Measurements from ENCODE around the gene OCEL1. TPM values are rescaled to one million over a fixed set of nuclear protein-coding genes. Genes with fewer than 3 reads are reported as not detected.
A peak's percentile ranks its signal among the peaks of the same experiment; 100 is the strongest.

The OCEL1 gene
- polyA plus RNA-seq, 1 donor from 2014 or later: 1.9 TPM

DNA sequence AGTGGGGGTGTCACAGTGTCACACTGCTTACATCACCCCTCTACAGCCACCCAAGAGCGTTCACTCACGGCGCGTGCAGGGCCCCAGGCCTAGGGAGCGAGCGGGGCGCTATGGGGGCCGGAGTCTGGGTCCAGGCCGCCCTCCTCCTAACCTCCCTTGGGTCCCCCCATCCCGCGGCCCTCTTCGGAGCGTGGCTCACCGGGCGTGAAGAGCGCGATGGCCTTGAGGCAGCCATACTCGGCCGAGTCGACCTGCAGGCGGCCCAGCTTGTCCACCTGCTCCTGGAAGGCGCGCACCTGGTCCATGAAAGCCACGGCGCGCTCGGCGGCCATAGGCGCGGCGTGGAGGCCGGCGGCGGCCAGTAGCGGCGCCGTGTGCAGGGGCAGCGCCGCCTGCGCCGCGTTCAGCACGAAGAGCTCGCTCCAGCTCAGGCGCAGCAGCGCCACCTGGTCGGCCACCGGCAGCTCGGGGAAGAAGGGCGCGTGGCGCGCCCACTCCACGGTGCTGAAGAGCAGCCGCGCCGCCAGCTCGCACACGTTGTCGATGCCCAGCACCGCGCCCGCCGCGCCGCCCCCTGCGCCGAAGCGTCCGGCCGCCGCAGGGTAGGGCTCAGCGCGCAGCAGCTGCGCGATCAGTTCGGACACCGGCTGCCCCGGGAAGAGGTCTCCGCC is 9.4 kb downstream of the OCEL1 start:
- Histone ChIP-seq H3F3A (ENCODE audit: insufficient read depth, low read length, poor library complexity, severe bottlenecking) (no peaks in the 10 kb centered on the region), H3K27me3 (ENCODE audit: insufficient read depth, low read depth, low read length) (no peaks in the 10 kb centered on the region), H2AFZ (ENCODE audit: low read depth, low read length) (no peak overlapping the region), H3K36me3 (ENCODE audit: insufficient read depth, low read length) (no peaks in the 10 kb centered on the region), H3K79me2 (replicated peaks; ENCODE audit: insufficient read depth, low read length) (peaks cover 3% of the 10 kb centered on the region), H3K9ac (ENCODE audit: low read length) (peak overlapping the region; percentile 65), H4K20me1 (ENCODE audit: insufficient read depth) (no peaks in the 10 kb centered on the region), H3K27ac (ENCODE audit: low read length) (peak overlapping the region; percentile 45), H3K4me3 (ENCODE audit: low read length) (peak overlapping the region; percentile 68), H3K4me2 (ENCODE audit: low read length) (peak overlapping the region; percentile 39), H3K9me3 (ENCODE audit: low read length) (no peaks in the 10 kb centered on the region), H3K9me2 (ENCODE audit: insufficient read depth, low read length) (no peaks in the 10 kb centered on the region)
- TF ChIP-seq POLR2AphosphoS5 (IDR thresholded peaks at IDR 0.05) (no peak), SMC3 (conservative IDR thresholded peaks at IDR 0.05; ENCODE audit: poor library complexity) (peak; percentile 68), RAD21 (conservative IDR thresholded peaks at IDR 0.05) (peak; percentile 66), EZH2 (IDR thresholded peaks at IDR 0.05; ENCODE audit: borderline replicate concordance, insufficient read depth, low read length, poor library complexity, severe bottlenecking) (no peak), TAF1 (IDR thresholded peaks at IDR 0.05; ENCODE audit: low read depth) (no peak), MXI1 (conservative IDR thresholded peaks at IDR 0.05; ENCODE audit: poor library complexity, severe bottlenecking) (peak; percentile 90), EP300 (conservative IDR thresholded peaks at IDR 0.05; ENCODE audit: poor library complexity, severe bottlenecking) (peak; percentile 11)
- TF ChIP-seq, protein P1, sequence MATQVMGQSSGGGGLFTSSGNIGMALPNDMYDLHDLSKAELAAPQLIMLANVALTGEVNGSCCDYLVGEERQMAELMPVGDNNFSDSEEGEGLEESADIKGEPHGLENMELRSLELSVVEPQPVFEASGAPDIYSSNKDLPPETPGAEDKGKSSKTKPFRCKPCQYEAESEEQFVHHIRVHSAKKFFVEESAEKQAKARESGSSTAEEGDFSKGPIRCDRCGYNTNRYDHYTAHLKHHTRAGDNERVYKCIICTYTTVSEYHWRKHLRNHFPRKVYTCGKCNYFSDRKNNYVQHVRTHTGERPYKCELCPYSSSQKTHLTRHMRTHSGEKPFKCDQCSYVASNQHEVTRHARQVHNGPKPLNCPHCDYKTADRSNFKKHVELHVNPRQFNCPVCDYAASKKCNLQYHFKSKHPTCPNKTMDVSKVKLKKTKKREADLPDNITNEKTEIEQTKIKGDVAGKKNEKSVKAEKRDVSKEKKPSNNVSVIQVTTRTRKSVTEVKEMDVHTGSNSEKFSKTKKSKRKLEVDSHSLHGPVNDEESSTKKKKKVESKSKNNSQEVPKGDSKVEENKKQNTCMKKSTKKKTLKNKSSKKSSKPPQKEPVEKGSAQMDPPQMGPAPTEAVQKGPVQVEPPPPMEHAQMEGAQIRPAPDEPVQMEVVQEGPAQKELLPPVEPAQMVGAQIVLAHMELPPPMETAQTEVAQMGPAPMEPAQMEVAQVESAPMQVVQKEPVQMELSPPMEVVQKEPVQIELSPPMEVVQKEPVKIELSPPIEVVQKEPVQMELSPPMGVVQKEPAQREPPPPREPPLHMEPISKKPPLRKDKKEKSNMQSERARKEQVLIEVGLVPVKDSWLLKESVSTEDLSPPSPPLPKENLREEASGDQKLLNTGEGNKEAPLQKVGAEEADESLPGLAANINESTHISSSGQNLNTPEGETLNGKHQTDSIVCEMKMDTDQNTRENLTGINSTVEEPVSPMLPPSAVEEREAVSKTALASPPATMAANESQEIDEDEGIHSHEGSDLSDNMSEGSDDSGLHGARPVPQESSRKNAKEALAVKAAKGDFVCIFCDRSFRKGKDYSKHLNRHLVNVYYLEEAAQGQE (IDR thresholded peaks at IDR 0.05; ENCODE audit: borderline replicate concordance): peak; percentile 19
- TF ChIP-seq, protein P2, sequence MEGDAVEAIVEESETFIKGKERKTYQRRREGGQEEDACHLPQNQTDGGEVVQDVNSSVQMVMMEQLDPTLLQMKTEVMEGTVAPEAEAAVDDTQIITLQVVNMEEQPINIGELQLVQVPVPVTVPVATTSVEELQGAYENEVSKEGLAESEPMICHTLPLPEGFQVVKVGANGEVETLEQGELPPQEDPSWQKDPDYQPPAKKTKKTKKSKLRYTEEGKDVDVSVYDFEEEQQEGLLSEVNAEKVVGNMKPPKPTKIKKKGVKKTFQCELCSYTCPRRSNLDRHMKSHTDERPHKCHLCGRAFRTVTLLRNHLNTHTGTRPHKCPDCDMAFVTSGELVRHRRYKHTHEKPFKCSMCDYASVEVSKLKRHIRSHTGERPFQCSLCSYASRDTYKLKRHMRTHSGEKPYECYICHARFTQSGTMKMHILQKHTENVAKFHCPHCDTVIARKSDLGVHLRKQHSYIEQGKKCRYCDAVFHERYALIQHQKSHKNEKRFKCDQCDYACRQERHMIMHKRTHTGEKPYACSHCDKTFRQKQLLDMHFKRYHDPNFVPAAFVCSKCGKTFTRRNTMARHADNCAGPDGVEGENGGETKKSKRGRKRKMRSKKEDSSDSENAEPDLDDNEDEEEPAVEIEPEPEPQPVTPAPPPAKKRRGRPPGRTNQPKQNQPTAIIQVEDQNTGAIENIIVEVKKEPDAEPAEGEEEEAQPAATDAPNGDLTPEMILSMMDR (IDR thresholded peaks at IDR 0.05; ENCODE audit: poor library complexity, severe bottlenecking): peak; percentile 85

DNA sequence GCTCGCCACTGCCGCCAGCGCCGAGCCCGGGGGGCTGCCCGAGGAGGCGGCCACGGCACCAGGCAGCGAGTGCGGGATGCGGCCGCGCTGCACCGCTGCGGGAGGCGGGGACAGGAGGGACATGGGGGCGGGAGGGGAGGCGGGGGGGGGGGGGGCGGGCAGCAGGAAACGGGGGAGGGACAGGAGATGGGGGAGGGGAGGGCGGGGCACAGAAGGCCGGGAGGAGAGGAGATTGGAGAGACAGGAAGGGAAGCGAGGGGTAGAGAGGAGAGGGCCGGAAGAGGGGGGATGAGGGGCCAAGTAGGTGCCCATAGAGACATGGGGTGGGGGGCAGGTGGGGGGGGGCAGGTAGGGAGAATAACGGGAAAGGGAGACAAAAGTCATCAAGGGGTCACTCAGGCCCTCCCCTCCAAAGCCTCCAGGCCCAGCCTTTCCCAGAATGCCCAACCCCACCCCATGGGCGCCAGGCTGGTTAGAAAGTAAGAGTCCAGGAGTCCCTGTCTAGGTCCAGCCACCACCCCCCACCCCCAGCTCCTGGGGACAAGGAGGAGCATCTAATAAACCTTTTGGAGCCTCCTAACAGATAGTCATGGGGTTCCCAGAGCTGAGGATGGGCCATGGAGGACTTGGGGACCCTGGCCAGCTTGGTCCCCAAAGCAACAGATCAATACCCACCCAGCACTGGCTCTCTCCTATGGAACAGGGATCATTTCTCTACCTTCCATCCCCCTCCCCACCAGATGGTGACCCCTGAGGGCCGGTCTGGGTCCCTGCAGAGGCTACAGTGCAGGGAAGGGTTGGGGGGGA is 10.1 kb downstream of the OCEL1 start:
- H3K4me2 ChIP-seq (ENCODE audit: low read length): no peak overlapping the region
- no peaks in the 10 kb centered on the region for H3K9me2 ChIP-seq (ENCODE audit: insufficient read depth, low read length)
- H3K9ac ChIP-seq (ENCODE audit: low read length): peak overlapping the region; percentile 65
- no peaks in the 10 kb centered on the region for H3K9me3 ChIP-seq (ENCODE audit: low read length)
- H2AFZ ChIP-seq (ENCODE audit: low read depth, low read length): no peak overlapping the region
- no peak overlapping the region for H3K27ac ChIP-seq (ENCODE audit: low read length)
- no peaks in the 10 kb centered on the region for H3K27me3 ChIP-seq (ENCODE audit: insufficient read depth, low read depth, low read length)
- H3K36me3 ChIP-seq (ENCODE audit: insufficient read depth, low read length): no peaks in the 10 kb centered on the region
- H3F3A ChIP-seq (ENCODE audit: insufficient read depth, low read length, poor library complexity, severe bottlenecking): no peaks in the 10 kb centered on the region
- TF ChIP-seq, protein P2 (IDR thresholded peaks at IDR 0.05; ENCODE audit: poor library complexity, severe bottlenecking): no peak
- no peak for TF ChIP-seq TAF1 (IDR thresholded peaks at IDR 0.05; ENCODE audit: low read depth)
- no peak for TF ChIP-seq EP300 (conservative IDR thresholded peaks at IDR 0.05; ENCODE audit: poor library complexity, severe bottlenecking)
- no peak for TF ChIP-seq MXI1 (conservative IDR thresholded peaks at IDR 0.05; ENCODE audit: poor library complexity, severe bottlenecking)
- peaks cover 3% of the 10 kb centered on the region for H3K79me2 ChIP-seq (replicated peaks; ENCODE audit: insufficient read depth, low read length)
- H3K4me3 ChIP-seq (ENCODE audit: low read length): peak overlapping the region; percentile 68
- no peaks in the 10 kb centered on the region for H4K20me1 ChIP-seq (ENCODE audit: insufficient read depth)
